VCaP (cell line): ENCODE measurements around the gene SKOR1.

Experiments
- H3K27ac ChIP-seq: fragments of 450-650 bp; 2 replicates; pipeline ENCODE4 v1.5.1; 2017
- TF ChIP-seq, protein P1 (sequence below): fragments of 450-650 bp; conservative IDR thresholded peaks from 2 replicates; pipeline ENCODE4 v1.5.1; 2017; ENCODE audit warnings: mild to moderate bottlenecking, moderate library complexity

The SKOR1 gene

GRCh38 chr15:67841513-67841762 is 16.1 kb downstream of the SKOR1 start:
- H3K27ac ChIP-seq = peak overlapping the region; percentile 91
- TF ChIP-seq, protein P1, sequence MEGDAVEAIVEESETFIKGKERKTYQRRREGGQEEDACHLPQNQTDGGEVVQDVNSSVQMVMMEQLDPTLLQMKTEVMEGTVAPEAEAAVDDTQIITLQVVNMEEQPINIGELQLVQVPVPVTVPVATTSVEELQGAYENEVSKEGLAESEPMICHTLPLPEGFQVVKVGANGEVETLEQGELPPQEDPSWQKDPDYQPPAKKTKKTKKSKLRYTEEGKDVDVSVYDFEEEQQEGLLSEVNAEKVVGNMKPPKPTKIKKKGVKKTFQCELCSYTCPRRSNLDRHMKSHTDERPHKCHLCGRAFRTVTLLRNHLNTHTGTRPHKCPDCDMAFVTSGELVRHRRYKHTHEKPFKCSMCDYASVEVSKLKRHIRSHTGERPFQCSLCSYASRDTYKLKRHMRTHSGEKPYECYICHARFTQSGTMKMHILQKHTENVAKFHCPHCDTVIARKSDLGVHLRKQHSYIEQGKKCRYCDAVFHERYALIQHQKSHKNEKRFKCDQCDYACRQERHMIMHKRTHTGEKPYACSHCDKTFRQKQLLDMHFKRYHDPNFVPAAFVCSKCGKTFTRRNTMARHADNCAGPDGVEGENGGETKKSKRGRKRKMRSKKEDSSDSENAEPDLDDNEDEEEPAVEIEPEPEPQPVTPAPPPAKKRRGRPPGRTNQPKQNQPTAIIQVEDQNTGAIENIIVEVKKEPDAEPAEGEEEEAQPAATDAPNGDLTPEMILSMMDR = no peak

- TF ChIP-seq, protein P1 = no peak
- H3K27ac ChIP-seq = no peak overlapping the region
These were observed 17.8 kb downstream of the SKOR1 start for GRCh38 chr15:67843092-67843501.

GRCh38 chr15:67843571-67844387 is 18.5 kb downstream of the SKOR1 start:
- no peak overlapping the region for H3K27ac ChIP-seq
- TF ChIP-seq, protein P1 = no peak

DNA sequence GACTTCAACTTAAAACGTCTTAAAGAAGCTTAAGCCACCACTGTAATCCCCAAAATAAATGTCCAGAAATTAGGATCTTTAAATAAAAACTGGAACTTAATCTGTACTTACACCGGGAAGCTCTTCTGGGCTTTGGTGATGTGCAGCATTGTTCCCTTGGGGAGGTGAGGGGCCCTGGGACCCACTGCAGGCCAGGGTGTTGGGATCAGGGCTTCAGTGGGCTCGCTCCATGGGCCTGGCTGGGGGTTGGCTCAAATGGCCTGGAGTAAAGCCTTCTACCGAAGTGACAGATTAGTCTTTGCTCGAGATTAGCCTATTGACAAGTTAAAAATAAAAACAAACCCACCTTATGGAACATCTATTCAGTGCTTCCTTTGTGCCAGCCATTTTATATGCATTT is 20.7 kb downstream of the SKOR1 start:
- TF ChIP-seq, protein P1 = no peak
- no peak overlapping the region for H3K27ac ChIP-seq

DNA sequence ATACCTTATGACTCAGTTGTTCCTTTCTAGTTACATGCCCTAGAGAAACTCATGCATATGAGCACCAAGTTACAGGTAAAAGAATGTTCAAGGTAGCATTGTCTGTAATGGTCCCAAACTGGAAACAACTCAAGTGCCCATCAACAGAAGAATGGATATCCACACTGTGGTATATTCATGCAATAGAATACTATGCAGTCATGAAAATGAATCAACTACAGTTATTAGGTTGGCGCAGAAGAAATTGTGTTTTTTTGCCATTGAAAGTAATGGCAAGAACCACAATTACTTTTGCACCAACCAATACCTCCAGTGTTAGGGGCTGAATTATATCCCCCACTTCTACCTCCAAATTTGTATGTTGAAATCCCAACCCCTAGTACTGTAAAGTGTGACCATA is 24.2 kb downstream of the SKOR1 start:
- TF ChIP-seq, protein P1 = no peak
- no peak overlapping the region for H3K27ac ChIP-seq

- TF ChIP-seq, protein P1 = no peak
- H3K27ac ChIP-seq = no peak overlapping the region
These were observed 25.0 kb downstream of the SKOR1 start for GRCh38 chr15:67850336-67850735.

DNA sequence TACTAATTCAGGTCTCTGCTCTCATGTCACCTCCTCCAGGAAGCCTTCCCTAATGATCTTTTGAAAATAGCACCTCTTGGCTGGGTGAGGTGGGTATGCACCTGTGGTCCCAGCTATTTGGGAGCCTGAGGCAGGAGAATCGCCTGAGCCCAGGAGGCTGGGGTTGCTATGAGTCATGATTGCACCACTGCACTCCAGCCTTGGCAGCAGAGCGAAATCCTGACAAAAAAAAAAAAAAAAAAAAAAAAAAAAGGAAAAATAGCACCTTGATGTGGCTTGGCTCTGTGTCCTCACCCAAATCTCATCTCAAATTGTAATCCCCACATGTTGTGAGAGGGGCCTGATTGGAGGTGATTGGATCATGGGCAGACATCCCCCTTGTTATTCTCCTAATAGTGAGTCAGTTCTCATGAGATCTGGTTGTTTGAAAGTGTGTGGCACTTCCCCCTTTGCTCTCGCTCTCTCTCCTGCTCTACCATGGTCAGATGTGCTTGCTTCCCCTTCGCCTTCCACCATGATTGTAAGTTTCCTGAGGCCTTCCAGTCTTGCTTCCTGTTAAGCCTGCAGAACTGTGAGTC is 25.8 kb downstream of the SKOR1 start:
- H3K27ac ChIP-seq = no peak overlapping the region
- TF ChIP-seq, protein P1 = no peak
